NCI-H524 treated with DMSO at 0.1 percent for 48 hours (cell line): ENCODE results near the gene NFIA.

ENCODE experiments used
- DNase-seq: peaks from one replicate; lab custom pipeline; 2025; lab: John Stamatoyannopoulos, UW

NFIA gene

DNA sequence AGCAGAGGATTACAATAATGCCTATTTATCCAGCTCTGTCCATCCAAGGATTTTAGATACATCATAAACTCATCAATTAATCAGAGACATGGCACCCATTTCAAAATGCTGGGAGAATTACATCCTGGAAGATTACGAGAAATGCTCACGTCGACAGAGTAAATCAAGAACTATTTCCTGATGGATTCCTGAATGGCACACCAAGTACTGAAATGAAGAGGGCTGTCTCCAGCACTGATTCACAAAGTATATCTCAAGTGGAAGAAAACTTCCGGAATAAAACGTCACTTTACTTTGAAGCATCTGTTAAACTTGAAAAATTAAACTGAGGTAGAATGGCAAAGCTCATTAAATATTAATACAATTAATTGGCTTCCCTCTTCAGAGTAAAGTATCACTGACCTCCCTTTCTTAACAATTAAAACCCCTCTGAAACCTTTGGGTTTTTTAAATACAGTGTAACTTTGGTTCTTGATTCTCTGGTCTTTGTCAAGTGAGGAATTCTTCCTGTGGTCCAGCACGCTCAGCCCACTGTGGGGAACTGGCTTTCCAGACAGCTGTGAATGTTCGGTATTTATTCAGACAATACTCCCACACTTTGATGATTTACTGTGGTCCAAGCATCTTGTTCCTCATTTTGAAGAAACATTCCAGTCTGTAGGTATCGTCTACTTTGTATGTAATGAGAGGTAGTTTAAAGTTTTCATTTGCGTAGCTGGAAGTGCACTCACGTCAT, 288.0 kb downstream of the NFIA start:
- peak; percentile 39 for DNase-seq

DNA sequence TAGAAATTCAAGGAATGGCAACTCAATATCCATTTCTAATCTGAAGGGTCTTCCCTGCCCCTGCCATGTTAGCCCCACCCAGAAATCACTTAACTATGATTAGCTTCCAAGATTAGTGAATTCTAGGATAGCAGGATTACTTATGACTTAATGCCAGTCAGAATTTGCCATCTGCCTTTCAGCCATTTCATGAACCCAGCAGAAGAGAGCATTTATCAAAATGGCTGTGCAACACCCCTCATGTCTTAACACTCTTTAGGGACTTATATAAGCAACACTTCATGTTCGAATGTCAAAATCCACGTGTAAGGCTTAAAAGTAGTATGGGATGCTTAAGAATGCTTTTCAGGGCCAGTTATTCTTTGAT, 288.5 kb downstream of the NFIA start:
- DNase-seq, result peak; percentile 99

DNA sequence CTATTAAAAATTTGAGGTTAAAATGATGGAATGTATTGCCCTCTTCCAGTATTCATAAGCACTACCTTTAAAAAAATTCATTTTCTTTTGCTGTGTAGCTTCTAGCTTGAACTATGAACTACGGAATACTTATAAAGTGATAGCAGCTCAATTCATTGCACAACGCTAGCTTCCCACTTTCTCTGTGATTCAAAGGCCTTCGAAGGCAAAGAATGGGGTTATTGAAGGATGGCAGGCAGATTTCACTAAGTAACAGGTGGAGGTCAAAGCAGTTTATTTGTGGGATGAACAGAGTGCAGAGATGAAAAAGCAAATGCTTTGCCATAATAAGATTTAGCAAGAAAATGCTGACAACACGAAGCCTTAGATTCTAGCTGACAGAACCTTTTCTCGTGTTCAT, 290.6 kb downstream of the NFIA start:
- DNase-seq, result no peak

DNA sequence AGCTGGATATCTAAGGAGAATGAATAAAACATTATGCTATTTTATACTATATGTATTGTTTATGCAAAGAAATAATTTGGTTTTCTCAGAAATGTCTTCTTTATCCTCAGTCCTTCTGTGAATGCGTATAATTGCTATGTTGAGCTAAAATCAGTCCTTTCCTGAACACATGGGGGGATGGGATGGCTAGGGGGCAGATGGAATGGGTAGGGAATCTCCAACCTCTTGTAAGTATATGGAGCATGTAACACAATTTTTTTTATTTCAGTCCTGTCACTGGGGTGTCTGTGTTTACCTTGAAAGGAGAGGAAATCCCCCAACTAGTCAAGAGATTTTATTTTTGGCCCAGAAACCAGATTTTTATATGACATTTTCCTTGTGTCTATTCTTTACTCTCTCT, 291.8 kb downstream of the NFIA start:
- no peak for DNase-seq

DNA sequence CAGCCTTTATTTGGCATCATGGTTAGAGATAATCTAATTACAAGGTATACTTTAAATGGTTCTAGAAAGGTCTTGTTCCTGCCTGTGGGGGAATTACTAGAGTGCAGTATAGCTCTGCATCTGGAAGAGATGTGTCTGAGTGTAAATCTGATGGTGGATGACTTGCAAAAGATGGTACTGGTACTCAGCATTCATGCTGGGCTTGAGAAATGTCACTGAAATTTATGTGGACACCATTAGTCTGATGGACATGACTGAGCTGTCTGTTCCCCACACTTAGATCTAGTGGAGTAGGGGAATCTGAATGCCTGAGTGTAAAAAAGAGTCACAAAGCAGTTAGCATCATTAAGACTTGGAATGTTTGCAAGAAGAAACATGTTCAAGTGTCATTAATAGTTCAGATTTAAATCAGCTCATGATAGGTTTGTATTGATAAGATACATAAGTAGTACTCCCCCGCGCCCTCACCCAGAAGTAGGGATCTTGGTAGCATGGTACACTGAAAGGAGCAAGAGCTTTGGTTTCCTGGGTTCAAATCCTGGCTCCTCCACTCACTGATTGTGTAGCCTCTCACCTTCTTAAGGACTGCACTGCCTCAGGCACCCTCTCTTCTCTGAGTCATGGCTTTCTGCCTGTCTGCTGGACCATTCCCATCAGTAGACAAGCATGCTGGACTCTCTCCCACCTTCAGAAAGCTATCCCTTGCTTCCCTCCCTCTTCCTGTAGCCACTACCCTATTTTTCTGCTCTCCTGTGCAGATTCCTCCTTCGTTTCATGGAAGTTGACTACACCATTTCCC, 292.9 kb downstream of the NFIA start:
- DNase-seq, result no peak

DNA sequence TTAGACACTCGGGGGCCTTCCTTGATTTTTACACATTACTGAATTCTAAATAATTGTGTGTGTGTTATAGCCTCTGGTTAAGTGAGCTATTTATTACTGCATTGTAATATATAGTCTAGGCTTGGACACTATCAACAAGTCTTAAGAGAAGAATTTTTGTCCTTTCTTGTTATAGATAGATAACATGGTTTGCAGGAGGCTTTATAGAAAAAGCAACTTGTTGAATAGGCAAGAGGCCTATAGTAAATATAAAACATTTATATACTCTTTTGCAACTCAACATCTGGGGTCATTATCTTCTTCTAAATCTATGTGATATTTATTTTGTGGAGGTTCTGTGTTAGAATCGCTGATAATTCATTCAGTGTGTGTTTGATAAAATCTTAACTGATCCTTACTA, 293.8 kb downstream of the NFIA start:
- no peak for DNase-seq

DNA sequence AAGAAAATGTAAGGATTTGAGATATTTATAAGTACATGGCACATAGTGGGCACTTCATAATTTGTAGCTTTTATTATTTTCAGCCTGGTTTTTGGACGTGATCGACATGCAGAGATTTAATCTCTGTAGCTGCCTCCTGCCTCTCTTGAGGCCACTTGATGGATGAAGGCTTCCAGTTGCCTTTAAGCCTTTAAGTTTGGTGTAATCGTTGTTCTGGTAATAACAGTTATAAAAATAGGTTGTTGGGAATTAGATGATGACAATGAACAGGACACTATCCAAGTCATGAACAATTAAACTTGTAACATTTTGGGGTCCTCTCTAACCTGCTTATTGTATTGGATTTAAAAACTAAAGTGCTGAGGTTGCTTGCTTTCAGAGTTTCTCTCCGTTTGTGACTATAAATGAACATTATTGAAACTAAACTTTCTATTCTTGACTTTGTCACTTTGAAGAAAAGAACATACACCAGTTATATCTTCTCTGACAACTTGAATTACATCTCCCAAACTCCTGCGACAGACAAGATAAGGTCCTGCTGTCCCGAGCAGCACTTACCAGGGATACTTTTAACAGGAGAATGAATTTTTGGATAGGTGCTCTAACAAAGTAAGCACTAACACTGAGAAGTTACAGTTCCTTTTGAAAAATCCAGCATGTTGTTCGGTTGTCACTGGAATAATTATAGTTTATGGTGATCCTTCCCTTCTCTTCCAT, 295.0 kb downstream of the NFIA start:
- no peak for DNase-seq

DNA sequence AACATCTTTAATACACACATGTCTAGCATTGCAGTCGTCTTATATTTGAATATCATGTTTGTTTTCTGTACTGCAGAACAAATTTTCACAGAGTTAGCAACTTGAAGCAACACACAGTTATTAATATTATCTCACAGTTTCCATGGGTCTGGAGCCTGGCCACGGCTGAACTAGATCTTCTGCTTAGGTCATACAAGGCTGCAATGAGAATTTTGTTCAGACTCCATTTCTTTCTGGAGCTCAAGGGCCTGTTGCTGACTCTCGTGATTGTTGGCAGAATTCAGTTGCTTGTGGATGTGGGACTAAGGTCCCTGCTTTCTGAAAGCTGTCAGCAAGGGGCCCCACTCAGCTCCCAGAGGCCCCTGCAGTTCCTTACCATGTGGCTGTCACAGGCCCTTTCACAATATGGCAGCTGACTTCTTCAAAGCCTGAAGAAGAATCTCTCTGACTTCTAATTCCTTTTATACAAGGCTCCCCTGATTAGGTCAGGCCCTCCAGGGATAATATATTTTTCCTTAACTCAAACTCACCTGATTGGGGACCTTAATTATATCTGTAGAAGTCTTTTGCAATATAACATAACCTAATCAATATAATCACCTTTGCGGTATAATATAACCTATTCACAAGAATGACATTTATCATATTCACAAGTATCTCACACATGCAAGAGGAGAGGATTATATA, 296.3 kb downstream of the NFIA start:
- DNase-seq, result no peak

DNA sequence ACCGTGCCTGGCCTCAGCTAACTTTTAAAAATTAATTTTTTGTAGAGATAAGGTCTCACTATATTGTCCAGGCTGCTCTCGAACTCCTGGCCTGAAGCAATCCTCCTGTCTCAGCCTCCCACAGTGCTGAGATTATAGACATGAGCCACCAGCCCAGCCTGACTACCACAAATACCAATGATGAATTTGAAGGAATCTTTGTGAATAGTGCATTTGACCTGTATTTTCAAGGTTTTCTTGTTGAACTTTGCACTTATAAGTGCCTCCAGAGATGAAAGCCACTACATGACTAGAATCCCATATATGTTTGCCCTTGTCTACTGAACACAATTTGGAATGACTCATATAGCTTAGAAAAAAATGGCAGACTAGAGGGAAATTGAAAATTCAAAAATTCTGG, 297.3 kb downstream of the NFIA start:
- DNase-seq, result no peak

DNA sequence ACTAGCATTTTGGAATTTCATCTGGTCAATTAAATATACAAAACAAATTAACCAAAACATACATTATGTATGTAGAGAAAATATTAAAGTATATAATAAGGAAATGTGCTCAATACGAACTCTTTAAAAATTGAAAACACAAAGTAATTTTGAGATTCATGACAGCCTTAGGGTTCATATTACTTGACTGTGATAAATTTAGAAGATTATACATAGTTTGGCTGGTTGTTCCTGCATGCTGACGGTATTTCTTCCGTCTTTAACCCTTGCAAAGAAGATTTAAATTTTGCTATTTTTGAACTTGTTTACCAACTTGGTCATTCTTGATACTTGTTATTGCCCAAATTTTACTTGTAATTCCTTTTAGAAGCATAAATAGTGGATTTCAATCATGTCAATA, 298.2 kb downstream of the NFIA start:
- DNase-seq, result no peak

DNA sequence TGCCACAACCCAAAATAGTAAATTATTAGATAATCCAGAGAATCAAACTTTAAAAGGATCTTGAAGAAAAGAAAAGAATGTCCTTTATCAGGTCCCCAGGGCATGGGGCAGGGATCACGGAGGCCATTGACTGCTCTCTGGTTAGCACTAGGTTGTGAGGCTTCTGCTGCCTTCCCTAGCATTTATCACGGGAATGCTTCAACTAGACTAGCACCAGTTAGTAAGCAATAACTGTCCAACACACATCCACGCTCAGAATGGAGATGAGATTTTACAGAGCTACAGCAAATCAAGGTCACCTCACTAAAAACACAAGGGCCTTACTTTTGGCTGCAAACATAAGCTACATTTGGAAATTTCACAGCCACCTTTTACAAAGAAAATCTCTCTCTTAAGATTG, 304.0 kb downstream of the NFIA start:
- DNase-seq, result no peak

DNA sequence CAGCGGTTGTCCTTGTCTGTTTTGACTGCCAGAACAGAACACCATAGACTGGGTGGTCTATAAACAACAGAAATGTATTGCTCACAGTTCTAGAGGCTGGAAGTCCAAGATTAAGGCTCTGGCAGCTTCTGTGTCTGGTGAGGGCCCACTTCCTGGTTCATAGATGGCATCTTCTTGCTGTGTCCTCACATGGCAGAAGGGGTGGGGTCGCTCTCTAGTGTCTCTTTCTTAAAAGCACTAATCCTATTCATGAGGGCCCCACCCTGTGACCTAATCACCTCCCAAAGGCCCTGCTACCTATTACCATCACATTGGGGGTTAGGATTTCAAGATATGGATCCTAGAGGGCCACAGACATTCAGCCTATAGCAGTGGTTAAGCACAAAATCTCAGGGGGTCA, 304.4 kb downstream of the NFIA start:
- DNase-seq, result no peak

DNA sequence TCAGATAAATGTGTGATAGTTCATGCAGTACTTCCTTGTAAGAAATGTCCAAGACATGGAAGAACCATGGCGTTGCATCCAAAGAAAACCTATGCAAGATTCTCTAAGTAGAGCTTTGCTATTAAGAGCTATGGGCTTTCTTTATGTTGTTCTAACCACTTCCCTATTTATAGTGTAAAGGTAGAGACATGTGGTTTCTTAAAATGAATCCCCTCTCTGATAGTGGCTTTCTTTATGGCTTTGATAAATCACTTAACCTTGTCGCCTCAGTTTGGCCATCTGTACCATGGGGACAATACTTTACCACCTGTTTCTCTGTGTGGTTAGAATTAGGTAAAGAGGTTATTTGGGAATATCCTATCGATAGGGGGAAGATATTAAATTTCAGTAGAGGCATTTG, 305.5 kb downstream of the NFIA start:
- no peak for DNase-seq

DNA sequence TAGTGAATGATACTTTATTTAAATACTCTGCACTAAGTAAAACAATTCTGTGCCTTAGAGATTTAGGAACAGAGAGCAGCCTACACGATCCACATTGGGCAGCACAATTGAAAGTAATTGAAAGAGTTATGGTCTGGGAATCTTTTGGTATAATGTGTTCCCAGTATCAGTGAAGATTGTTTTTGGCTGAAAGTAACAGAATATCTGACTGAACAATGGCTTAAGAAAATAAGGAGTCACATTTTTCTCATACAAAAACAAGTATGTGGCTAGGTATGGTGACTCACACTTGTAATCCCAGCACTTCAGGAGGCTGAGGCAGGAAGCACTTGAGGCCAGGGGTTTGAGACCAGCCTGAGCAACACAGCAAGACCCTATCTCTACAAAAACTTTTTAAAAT, 306.2 kb downstream of the NFIA start:
- DNase-seq, result no peak

DNA sequence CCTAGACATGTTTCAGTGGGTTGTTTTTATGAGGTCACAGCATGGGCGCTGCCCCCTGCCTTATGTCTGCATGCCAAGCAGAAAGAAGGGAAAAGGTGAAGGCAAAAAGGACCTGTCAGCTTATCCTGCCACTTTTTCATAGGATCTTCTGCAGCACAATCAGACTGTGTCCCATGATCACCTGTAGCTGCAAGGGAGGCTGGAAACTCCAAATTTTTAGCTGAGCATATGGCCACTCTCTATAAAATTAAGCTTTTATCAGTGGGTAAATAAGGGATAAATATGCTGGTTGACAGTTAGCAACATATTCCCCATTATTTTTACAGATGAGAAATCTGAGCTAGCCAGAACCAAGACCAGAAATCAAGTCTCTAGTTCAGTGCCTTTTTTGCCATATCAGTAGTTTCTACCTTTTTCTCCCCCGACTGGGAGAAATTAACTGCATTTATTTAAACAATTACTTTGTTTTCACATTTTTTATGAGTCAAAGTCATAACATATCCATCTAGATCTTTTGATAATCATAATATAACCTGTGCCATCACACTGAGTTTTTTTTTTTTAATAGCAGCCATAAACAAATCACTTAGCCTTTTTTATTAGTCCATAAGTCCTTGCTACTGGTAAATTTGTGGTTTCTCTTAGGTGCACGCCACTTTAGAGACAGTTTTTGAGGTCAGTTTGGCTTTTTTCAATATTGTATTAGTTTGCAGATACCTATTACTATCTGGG, 307.0 kb downstream of the NFIA start:
- DNase-seq, result no peak

DNA sequence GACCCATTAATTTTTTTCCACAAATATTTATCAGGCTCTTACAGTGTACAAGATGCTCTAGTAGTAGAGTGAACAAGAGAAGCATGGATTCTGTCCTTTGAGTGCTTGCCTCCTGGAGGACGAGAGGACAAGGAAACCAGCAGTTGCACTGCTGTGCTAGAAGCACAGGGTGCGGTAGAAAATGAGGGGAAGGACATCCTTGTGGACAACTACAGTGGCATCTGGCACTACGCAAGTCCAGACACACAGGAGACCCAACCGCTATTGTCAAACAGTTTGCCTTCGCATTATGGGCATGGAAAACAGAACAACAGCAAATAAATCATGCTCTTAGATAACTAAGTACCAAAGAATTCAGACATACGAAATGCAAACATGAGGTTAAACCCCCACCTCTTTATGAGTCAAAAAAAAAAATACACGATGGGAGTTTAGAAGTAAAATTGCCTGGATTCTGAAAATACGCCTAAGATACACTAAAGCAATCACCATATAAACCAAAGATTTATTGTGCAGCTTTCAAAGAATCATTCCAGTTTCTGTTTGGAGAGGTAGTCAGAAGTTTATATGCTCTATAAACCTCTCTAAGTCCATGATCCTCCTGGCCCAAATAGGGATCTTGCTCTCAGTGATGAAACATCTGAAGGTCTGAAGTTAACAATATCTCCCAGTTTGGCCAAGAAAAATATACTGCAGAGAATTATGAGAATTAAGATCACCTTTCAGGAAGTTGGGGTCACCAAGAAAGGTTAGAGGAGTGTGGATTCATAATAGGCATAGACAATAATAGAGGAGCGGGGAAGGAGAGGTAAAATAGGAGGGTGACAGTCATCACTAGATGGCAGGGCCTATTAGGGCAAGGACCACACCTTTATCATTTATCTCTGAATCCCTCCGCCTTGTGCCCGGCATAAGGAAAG, 307.8 kb downstream of the NFIA start:
- no peak for DNase-seq

DNA sequence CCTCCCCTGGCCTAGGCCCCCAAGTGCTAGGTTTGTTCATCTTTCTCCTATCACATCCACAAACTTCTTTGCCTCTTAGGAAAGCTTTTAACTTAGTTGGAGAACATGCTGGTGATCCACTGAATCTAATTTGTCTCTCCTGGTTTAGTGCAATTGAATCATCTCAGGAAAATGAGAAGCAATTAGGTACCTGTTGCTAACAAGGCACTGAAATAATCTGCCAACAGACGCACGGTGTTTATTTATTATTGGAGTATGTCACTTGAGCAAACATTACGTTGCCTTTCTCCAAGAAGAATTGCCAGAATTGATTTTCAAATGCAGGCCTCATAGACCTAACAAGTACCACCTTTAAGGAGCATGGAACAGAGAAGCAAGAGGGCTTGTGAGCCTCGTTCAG, 309.4 kb downstream of the NFIA start:
- DNase-seq, result no peak

DNA sequence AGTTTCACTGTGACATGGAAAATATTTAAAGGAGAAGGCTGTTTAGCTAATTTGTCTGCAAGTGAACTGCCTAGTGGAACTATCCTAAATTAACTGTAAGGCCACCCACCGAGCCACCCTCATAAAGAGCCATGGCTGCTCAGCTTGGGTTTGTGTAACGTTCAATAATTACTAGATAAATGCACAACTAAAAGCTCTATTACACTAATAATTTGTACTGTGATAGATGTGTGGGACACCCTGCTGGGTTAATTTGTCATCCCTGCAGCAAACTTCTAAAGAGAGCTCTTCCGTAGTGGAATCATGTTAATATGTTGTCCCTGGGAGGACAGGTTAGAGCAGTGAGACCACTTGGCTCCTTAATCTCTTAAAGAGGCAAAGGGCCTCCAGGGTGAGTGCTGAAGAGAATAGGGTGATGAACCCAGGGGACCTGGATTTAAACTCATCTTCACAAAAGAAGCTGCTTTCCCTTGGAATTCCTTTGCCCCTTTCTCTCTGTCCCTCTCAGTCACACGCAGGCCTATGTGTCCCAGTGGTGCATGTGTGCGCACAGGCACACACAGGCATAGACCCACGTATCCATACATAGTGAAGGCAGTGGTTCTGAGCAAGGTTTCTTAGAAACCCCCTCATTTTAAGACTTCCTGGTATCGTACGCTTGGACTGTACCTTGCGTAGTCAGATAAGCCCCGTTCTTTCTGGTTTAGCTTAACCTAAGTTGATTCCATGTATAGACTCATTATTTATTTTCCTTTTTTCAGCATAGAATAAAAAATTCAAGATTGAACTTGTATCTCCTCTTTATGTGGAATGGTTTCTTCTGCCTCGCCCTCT, 310.3 kb downstream of the NFIA start:
- no peak for DNase-seq

DNA sequence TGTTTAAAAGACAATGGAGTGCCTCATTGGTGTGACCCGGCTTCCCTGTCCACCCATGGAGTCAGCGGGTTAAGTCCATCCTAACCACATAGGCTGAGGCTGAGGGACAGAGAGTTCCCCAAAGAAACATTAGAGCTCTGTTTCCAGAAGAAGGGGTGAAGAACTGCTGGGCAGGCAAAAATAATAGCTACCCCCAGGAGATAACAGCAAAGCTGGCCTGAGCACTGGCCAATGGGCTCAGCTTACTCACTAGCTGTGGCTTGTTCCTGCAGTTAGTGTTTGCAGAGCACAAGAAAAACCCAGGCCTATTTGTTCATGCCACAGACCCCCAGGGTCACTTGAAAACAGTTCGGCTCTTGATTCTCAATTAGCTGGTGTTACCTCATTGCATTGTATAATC, 311.2 kb downstream of the NFIA start:
- DNase-seq, result no peak
